T-helper 2 cell treated with Interferon-gamma antibody and Interleukin-4, amounts not matched to agents 100 ng/mL and 5 ng/mL, for 36 hours (primary cell): ENCODE results near the gene QRFP. TPM values are rescaled to one million over a fixed set of nuclear protein-coding genes. Genes with fewer than 3 reads are reported as not detected.

ENCODE experiments used
- intact Hi-C: fragments of 100-400 bp; cut with micrococcal nuclease; formaldehyde crosslinking; loops from one replicate; pipeline ENCODE4 v1.15.1; 2023
- total RNA-seq: library from RNA; stranded (reverse); gene quantifications from 2 replicates; pipeline ENCODE4 v1.2.3, GENCODE V29; 2022

Gene QRFP
- total RNA-seq, 1 donor from 2014 or later, result not detected

DNA sequence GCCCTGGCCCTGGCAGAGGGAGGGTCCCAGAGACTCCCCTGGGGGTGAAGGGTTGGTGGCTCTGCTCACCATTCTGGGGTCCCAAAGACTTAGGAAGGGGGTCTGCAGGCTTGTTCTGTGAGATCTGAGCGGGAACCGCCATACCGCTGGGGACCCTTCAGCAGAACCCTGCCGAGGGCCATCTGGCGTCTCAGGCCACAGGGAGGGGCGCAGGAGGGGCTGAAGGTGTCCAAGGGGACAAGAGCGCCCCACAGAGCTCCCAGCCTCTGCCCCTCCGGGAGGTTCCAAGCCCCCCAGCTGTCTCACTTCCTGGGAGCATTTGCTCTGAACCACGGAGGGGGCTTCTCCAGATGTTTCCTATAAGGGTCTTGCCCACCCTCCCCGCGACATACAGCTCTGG lies 37.6 kb upstream of the QRFP start:
- intact Hi-C loops, result no loop called here

DNA sequence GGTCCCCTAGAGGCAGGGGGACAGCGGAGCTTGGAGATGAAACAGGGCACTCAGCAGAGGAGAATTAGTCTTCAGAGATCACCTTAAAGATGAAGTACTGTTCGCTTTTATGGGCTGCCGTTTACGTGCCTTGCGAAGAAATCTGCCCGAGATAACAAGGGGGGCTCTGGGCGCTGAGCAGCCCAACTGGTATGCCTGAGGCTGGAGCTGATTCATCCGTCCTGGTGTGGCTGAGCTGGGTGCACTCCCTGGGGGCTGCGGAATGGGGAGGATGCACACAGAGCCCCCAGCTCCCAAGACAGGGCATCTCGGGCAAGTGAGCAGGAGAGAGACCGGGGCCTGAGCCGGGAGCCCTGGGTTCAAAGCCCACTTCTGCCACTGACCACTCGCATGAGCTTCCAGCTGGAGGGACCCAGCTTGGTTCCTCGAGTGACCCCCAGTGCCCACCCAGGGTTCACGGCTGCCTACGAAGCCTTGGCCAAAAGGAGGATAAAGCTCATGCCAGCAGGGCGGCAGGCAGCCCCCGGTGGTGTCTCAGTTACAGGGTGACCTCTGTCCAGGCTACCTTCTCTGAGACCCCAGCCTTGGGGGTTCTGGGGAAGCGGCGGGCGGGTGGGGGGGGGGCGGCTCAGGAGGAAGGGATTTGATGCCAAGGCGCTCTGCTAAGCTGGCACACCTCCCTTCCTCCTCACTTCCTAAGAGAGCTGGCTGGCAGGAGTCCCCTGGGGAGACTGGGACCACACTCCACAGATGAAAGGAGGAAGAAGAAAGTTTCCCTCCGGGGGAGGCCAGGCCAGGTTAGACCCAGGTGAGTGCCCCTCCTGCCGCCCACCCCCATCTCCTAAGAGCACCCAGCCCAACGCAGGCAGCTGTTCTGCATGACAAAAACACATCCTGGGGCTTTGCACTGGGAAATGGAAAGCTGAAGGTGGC lies 36.8 kb upstream of the QRFP start:
- intact Hi-C loops, result no loop called here

DNA sequence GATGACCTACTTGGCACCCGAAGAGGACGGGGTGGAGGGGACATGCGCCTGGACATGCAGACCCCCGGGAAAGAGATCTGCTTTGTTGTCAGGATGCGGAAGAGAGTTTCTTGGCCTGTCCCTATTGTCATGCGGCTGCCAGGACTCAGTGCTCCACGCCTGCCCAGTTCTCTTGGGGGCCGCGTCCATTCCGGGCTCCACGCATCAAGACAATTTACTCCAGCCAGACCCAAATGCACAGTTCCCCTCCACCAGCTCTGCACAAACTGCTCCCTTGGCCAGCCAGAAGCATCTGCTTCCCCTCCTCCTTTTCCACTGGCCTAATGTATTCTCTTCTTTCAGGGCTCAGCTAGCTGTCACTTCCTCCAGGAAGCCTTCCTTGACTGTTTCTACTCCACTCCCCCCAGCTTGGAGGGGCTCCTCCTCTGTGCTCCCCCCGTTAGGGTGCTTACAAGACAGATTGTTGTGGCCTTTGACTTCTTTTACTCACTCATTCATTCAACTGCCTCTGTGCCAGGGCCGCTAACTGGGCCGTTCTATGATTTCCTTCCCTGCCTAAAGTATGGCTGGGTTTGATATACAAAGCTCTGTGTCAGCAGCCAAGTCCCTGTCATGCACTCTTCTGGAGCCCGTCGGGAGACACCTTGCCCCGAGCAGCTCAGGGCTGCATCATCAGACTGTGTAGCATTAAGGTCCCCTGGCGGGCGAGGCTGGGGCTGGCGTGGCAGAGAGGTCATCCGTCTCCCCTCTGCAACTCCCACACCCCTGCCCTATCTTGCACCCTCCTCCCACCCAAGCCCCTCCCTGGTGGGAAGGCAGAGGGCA lies 35.9 kb upstream of the QRFP start:
- intact Hi-C loops, result no loop called here

DNA sequence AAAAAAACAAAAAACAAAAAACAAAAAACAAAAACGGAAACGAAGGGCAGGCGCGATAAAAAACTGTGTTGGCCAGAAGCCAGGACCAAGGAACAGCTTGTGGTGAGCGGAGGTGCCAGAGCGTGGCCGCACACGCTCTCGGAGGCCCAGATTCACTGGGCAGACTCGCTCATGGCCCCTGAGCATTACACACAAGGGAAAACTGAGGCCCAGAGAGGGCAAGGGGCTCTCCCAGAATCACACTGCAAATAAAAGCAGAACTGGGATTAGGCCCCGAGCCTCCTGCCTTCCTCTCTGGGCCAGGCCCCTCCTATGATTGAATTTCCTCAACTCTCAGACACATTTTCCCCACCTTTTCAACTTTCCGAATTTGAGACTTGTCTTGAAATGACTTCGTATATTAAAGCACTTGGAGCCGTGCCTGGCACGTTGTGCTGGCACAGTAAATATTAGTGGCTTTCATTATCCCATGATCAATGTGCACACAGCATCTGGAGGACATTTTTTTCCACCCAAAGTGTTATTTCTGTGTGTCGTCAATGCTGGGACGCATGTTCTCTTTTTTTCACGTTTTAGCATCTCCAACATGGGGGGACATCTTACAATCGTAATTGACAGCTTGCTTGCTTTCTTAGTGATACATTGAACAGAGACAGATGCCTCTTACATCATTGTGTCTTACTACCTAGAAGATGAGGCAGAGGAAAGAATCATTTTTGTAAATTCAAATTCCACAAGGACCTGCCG lies 35.1 kb upstream of the QRFP start:
- intact Hi-C loops, result no loop called here

DNA sequence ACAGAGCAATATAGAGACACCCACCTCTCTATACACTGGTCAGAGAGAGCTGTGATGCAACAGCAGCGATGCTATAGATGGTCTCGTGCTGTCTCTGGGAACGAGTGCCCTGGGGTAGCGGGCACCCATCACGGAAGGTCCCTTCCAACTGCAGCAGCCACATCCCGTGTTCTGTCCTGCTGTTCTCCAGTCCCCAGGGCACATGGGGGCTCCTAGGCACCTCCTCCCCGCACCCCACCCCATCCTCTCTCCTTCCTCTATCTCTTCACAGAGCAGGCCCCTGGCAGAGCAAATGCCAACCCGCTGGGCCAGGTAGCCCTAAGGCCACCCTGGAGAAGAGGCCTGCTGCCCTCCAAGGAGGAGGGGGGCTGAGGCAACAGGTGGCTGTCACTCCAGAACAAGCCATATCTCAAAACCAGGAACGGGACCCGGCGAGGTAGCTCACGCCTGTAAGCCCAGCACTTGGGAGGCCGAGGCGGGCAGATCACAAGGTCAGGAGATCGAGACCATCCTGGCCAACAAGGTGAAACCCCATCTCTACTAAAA lies 34.3 kb upstream of the QRFP start:
- intact Hi-C loops, result no loop called here

DNA sequence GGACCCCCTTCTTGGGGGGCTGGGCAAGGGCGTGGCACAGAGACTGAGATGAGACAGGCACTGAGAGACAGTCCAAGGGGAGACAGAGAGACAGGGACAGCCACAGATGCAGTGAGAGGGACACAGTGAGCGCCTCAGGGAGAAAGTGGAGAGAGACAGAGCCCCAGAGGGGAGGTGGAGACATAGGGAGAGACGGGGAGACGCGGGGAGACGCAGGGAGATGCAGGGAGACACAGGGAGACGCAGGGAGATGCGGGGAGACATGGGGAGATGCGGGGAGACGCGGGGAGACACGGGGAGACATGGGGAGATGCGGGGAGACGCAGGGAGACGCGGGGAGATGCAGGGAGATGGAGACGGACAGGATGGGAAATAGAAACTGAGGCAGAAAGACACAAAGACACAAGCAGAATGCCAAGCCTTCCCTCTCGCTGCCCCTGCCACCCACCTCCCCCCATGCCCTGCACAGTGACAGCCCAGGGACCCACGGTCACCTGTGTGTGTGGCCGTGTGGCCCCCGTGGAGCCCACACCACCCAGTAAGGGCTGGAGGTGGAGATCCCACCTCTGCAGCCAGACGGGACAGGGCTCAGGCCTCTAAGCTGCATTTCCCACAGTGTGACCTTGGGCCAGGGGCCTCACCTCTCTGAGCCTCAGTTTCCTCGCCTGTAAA lies 33.7 kb upstream of the QRFP start:
- intact Hi-C loops, result no loop called here

DNA sequence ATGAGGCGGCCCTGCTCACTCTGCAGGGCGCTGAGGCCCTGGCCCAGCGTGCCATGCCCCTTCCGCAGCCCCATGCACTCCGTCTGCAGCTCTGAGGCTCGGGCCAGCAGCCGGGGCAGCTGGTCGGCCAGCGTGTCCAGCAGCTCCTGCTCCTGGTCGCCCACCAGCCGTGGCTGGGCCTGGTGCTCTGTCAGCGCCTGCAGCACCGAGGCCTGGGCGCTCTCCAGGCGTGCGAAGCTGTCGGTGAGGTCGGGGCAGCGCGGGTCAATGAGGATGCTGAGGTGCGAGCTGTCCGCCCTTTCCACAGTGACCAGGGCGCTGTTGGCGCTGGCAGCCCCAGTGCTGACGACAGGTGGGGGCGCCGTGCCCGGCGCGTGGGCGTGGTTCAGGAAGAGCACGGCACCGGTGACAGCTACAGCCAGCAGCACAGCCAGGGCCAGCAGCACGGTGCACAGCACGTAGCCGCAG lies 33.0 kb upstream of the QRFP start:
- intact Hi-C loops, result no loop called here

DNA sequence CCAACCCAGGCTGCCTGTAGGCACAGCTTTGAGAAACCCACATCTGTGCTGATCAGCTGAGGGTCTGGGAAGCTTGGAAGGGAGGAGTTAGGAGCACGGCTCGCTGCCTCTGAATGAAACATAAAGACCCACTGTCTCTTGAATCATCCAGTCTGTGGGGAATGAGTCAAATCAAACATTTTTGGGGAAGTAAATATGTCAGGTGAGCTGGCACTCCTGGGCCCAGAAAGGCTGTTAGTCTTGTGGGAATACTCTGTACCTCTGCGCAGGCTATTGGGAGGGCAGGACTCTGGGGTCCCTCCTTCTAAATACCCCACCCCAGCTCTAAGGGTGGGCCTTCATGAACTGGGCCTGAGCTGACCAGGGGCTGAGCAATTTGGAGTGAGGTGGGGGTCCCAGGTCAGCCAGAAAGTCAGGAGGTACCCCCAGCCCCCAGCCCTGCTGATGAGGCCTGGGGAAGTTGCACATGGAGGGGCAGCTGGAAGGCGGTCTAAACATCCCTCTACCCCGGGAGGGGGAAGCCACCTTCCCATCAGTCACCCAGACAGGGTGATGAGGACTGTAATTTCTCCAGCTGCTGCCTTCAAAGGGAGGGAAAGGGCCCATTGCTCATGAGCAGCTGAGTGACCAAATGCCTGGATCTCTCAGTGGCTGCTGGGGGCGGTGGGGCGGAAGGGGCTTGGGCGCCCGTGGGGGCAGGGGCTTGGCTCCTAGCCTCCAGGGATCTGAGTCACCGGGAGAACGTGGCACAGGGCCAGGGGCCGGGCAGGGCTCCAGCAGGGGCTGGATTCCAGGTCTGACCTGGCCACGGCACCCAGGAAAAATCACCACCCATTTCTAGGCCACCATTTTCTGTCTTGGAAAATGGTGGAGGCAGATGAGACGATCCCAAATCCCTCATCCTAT lies 31.6 kb upstream of the QRFP start:
- intact Hi-C loops, result no loop called here

DNA sequence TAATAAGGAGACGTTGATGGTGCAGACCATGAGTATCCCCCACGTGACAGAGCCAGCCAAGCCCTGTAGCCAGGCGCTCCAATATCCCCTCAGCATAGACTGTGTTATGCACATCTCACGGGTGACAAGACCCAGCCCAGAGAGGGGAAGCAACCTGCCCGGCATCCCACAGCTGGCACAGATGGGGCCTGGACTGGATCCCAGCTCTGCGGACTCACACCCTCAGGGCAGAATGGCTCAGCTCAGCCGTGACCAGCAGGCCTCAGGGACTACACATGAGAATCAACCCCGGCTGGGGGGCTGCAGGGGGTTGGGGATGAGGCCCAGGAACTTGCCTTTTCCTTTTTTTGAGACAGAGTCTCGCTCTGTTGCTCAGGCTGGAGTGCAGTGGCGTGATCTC lies 30.7 kb upstream of the QRFP start:
- intact Hi-C loops, result no loop called here

DNA sequence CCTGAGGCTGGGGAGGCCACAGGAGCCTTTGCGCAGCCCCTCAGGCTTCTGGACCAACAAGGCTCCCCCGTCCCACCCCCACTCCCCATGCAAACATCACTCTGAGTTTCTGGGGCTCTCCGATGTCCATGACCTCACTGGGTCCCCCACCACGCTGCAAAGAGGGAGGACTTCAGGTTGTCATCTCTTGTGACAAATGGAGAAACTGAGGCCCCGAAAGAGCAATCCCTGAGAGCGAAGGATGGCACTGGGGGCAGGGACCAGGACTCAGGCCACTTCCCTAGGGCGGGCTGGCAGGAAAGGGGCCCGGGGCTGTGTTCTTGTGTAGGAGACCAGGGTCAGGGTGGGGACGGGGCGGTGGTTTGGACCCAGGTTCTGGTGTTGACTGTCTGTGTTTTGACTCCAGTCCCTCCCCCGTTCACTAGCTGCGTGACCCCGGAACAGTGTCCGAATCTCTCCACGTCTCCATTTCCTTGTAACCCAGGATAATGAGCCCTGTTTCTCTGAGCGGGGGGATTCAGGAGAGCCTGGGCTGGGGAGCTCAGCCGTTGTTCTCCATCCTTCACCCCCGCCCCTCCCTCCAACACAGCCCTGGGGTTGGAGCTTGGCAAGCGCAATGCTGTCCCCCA lies 28.6 kb upstream of the QRFP start:
- intact Hi-C loops, result no loop called here

DNA sequence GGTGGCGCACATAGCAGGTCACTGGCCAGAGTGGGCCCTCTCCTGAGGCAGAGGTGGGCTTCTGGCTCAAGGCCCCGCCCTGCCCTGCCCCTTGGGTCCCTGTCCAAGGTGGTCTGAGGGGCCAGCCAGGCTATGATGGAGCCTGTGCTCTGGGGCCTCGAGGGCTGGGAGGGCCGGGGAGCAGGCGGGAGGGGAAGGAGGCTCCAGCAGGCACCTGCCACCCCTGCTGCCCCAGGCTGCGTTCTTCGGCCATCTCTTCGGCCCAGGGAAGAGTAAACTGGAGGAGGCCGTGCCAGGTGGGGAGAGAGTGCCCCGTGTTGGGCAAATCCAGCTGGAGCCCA lies 27.8 kb upstream of the QRFP start:
- intact Hi-C loops, result no loop called here

DNA sequence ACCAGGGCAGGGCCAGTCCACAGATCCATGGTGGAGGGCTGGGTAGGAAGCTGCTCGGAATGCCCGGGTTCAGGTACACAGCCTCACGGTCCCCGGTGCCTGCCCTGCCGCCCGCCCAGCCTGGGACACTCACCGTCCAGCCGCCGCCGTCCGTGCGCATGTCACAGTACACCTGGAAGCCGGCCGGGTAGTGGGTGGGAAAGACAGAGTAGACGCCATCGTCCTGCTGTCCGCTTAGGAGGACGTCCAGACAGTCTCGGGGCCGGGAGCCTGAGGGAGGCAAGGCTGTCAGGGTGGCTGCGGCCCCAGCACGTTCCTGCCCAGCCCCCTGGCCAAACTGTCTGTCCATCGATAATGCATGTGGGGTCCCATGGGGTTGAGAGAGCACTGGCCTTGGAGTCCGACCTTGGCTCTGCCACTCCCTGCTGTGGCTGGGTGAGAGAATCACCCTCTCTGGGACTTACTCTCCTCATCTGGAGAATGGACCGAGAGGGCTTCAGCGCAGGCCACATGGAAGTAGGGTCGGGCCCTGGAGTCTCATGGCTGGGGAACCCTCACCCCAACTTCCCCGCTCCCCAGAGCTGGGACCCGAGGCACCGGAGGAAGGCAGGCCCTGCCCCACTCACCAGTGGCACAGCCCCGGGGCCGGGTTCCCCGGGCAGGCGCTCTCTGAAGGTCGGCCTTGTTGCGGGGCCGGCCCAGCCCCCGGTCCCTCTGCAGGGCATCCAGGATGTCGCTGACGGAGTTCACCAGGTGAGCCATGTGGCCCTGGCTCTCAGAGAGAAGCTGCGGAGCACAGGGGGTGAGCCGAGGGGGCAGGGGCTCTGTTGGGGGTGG lies 27.2 kb upstream of the QRFP start:
- intact Hi-C loops, result no loop called here

DNA sequence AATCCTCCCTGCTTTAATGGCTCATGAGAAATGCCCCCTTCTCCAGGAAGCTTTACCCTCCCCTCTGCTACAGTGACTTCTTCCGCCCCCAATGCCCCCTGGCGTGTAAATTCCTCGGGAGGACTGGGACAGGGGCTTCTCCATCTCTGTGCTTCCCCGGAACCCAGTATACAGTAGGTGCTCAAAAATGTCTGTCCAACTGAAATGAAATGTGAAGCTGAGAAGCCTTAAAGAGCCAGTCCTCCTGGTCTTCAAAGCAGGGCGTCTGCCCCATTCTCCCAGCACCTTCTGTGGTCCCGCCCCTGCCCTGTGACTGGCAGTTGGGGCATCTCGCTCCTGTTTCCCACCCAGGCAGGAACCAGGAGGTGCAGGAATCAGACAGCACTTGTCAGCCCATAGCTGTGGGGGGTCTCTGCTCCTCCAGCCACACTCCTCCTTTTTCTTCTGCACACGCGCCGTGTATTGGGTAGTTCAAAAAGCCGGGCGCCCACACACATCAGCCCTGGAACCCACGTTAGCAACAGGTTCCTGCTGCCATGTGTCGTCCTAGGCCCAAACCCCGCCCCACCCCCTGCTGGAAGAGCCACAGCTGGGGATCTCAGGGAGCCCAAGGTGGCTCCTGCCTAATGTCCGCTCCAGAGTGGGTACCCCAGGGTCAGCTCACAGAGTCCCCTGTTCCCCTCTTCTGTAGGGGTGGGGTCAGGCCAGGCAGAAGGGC lies 26.4 kb upstream of the QRFP start:
- intact Hi-C loops, result no loop called here

DNA sequence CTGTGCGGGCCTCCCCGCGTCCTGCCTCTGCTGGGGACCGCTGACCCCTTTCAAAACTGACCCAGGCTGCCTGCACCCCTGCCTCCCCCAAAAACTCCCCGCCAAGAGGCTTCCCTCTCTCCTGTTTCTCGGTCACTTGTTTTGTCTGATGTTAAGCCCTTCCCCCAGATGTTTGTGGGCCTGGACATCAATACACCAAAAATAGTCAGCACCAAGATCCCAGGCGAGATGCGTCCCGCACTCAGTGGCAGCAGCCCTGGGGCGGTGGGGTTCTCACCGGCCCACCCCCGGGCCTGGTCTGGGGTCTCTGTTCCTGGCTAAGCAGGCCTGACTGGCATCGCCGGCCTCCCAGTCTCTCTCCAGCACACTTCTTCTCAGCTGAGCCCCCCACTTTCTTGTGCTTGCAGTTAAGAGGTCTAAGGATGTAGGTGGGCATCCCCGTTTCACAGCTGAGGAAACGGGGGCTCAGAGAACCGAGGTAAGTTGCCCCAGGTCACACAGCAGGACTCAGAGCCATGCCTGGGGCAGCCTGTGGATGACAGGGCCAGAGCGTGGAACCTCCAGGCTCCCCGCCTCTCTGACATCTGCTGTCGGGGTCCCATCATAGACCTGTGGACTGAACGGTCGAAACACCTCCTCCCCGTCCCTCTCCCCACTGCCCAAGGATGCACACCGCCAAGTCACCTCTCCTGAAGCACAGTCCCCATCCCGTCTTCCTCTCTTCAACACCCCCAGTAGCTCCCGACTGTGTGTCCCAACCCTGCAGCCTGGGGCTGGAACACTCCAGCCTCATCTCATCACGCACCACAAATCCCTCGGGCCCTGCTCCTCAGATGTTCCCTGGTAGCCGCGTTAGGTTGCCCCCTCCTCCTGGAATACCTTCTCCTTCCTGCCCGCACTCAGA lies 25.6 kb upstream of the QRFP start:
- intact Hi-C loops, result no loop called here

DNA sequence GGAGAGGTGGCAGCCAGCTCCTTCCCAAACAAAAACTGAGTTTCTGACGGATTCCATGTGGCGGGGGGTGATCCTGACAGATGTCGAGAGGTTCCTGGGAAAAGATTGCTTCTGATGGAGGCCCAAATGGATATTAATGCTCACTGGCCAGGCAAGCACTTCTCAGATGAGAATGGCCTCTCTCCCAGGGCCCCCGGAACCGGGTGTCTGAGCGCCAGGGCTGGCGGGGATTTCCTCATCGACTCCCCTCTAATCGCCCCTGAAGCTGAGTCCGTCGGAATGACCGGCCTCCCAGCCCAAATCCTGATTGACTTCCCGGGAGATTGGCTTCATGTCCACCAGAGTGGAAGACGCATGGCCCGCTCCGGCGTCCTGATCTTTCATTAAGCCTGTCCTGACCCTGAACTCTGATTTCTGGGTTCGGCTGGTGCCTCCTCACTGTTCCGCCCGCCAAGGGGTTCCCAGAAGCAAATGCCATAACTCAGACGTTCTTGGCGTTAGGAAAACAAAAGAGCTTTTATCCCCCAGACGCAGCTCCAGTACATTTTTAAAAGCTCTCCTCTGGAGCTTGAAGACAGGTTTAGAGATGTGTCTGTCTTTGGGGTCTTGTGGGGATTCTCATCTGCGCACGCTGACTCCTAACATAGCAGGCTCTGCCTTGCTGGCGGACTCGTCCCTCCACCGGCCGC lies 24.8 kb upstream of the QRFP start:
- intact Hi-C loops, result no loop called here

DNA sequence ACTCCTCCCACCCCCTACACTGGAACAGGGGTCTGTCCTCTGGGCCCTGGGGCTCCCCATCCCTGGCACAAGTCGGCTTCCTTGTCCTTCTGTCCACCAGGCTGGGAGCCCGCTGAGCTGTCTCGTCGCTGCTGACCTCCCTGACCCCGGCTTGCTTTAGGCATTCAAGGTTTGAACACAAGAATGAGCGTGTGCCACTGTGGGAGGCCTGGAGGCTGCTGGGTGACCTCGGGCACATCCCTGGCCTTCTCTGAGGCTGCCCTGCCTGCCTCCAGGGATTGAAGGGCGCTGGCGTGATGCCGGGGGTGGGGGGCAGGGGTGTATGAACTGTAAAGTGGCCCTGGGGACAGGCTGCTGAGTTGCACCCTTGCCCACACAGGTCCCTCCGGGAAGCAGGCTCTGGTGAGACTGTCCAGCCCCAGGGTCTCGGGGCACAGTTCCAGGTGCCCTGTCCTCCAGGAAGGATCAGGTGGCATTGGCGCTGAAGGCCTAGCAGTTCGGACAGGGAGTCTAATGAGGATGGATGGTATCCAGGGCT lies 24.2 kb upstream of the QRFP start:
- intact Hi-C loops, result no loop called here
